Middle frontal gyrus (tissue), 1 donor: ENCODE results near the gene WAC.

ENCODE experiments used
- DNase-seq: peaks from one replicate; pipeline ENCODE4 v3.0.0-alpha.2; 2015; ENCODE audit warnings: low spot score; ENCODE audit errors: extremely low spot score

The WAC gene

GRCh38 chr10:28666751-28667467 lies 134.0 kb downstream of the WAC start:
- DNase-seq, result no peak

- DNase-seq, result no peak
Measured at GRCh38 chr10:28668363-28669226, 135.7 kb downstream of the WAC start.

- no peak for DNase-seq
Measured at GRCh38 chr10:28669227-28670173, 136.6 kb downstream of the WAC start.
